ENCODE results near the gene CAPN7.

DNA sequence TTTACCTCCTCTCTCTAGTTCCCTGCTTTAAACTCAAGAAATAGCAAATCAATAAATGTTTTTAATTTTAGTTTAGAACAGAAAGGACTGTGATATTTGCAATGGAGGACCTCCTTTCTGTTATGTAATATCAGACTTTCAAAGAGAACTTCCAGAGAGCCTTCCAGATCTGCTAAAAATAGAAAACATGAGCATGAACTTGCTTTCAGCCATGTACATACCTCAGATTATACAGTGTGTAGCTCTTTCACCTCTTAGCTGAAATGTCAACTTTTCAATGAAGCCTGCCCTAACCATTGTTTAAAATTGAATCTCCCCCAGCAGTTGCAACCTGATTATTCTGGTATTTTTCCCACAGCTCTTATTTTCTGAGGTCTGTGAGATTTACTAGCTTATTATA lies 12.6 kb downstream of the CAPN7 start:
- TF ChIP-seq POLR2A (IDR thresholded peaks at IDR 0.05) (no peak), POLR2AphosphoS5 (IDR thresholded peaks at IDR 0.05) (no peak), EP300 (IDR thresholded peaks at IDR 0.05) (no peak)
- TF ChIP-seq, protein P1, sequence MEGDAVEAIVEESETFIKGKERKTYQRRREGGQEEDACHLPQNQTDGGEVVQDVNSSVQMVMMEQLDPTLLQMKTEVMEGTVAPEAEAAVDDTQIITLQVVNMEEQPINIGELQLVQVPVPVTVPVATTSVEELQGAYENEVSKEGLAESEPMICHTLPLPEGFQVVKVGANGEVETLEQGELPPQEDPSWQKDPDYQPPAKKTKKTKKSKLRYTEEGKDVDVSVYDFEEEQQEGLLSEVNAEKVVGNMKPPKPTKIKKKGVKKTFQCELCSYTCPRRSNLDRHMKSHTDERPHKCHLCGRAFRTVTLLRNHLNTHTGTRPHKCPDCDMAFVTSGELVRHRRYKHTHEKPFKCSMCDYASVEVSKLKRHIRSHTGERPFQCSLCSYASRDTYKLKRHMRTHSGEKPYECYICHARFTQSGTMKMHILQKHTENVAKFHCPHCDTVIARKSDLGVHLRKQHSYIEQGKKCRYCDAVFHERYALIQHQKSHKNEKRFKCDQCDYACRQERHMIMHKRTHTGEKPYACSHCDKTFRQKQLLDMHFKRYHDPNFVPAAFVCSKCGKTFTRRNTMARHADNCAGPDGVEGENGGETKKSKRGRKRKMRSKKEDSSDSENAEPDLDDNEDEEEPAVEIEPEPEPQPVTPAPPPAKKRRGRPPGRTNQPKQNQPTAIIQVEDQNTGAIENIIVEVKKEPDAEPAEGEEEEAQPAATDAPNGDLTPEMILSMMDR (IDR thresholded peaks at IDR 0.05) = no peak

Data from sigmoid colon (tissue), 4 donors.